NCI-H2171 (cell line): ENCODE results near the gene ITFG1.

Experiments used
- DNase-seq: peaks from one replicate; lab custom pipeline; 2025; lab: John Stamatoyannopoulos, UW

The ITFG1 gene

DNA sequence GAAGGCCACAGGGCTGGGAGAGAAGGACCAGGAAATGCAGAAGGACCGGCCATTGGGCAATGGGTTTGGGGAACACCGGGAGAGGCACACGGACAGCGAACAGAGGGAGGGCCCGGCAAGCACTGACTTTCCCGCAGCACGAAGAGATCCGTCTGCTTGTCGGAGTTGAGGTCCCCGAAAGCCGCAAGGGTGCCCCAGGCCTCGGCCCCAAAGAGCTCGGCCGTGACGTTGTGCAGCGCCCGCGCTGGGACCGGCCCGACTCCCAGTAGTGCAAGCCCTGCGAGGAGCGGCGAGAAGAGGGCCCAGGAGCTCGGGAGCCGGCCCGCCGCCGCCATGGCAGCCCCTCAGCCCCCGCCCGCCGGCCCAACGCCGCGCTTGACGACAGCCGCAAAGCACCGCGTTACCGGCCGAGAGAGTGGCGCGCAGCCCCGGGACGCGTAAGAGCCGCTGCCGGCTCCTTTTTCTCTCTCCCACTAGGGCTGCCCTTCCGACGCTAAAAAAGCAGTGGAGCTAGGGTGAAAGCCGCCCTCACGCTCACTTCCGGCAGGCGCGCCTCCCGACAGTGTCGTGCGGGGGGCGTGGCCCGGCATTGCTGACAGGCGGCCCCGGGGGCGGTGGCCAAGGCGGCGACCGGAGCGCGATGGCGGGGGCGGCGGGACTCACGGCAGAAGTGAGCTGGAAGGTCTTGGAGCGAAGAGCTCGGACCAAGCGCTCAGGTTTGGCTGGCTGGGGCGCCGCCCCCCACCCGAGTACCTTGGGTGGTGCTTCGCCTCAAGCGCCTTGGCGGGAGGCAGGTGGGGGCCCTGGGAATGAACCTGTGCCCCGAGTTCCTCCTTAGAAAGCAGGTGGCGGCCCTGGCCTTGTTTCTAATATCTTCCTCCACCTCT, at the start of gene ITFG1, which contains the start of gene PHKB:
Gene ITFG1 (minus strand): TSS at position 353 of the 887 bp plus-strand sequence. CDS start 18 bp downstream, at position 335.
Gene PHKB (plus strand): TSS at position 621 of the 887 bp plus-strand sequence. CDS start 20 bp downstream, at position 641.
- peak; percentile 91 for DNase-seq

DNA sequence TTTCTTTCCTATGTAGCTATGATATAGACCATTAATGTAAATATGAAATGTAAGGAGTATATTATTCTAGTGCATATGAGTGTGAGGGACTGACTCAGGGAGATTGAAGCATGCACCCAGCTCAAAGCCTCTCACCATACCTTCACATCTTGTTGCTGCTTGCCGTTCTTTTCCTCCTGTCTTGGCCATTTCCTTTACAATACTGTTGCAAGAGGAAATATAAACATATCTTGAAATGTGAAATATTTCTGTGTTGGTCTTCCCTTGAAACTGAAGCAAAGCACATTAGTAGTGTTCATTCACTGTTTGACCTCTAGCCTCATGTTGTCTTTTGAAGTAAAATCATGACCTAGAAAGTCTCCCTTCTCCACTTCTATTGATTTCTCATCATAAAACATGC, 46.8 kb upstream of the ITFG1 start:
- no peak for DNase-seq

DNA sequence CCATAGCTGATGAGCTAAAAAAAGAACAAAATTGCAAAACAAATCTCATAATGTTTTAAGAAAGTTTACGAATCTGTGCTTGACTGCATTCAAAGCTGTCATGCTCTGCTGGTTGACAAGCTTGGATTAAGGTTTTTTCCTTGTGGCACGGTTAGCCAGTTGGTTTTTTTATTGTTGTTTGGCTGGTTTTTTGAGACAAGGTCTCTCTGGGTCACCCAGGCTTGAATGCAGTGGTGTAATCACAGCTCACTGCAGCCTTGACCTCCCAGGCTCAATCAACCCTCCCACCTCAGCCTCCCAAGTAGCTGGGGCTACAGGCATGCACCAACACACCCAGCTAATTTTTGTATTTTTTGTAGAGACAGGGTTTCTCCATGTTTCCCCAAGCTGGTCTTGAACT, 45.9 kb upstream of the ITFG1 start:
- DNase-seq: no peak

DNA sequence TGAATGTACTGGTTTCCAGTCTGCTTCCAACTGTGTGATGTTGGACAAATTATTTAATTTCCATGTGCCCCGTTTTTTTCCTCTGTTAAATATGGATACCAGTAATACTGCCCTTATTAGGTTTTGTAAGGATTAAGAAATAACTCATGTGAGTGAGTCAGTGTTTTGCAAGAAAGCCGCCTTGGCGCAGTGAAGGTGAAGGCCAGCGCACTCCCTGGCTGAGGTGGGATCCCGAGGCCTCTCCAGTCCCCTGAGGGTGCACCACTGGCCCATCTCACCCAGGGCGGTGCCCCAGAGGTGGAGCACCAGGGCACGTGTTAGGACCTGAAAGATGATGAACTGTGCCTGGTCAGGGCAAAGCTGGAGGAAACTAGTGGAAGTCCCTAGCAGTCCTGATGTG, 43.7 kb upstream of the ITFG1 start:
- DNase-seq: no peak

DNA sequence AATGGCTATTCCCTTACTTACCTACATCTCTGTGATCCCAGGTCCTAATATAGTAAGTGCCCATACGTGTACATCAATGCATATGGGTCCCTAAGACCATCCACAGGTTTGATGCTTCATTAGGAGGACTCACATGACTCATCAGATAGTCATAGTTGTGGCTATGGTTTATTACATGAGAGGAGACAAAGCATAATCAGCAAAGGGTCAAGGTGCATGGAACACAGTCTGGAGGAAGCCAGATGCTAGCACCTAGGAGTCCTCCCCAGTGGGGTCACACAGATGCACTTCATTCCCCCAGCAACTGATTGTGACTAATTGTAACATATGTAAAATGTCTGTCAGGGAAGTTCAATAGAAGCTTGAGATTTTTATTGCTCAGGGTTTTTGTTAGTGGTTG, 43.1 kb upstream of the ITFG1 start:
- no peak for DNase-seq

DNA sequence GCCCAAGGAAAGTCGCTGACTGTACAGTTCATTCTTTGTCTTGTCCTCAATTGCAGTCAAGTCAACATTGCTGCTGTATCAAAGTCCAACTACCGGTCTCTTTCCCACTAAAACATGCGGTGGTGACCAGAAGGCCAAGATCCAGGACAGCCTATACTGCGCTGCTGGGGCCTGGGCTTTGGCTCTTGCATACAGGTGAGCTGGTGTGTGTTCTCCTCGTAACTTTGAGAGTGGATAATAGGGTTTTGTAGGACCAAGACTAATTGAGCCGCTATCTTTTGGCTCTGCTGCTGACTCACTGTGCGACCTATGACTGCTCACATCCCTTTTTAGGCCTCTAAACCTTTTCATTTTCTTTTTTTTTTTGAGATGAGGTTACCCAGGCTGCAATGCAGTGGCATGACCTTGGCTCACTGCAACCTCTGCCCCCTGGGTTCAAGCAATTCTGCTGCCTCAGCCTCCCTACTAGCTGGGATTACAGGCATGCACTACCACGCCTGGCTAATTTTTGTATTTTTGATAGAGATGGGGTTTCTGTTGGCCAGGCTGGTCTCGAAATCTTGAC, 38.9 kb upstream of the ITFG1 start:
- no peak for DNase-seq

DNA sequence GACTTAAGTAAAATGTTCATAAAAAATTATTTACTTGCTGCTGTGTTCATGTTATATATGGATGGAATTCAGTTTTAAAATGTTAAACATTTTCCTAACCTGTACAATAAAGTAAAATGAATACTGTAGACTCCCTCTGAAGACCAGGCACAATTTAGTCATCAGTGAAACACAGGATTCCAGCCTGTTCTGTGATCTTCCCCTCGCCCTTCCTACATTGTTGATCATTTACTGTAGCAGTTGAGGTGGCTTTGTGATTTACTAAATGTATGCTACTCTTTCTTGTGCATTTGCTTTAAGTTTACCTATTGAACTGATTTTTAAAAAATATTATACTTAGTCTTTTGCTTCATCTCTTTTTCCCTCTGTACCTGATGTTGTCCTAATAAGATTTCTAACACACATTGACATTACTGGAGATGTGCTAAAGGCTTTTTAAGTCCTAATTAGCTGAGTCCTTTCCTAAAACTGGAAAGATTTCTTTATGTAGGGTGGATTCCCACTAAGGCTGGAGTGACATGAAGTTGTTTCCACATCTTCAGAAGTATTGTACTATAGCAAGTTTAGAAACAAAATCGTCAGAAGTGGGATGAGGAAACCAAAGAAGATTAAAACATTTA, 38.3 kb upstream of the ITFG1 start:
- DNase-seq: no peak

DNA sequence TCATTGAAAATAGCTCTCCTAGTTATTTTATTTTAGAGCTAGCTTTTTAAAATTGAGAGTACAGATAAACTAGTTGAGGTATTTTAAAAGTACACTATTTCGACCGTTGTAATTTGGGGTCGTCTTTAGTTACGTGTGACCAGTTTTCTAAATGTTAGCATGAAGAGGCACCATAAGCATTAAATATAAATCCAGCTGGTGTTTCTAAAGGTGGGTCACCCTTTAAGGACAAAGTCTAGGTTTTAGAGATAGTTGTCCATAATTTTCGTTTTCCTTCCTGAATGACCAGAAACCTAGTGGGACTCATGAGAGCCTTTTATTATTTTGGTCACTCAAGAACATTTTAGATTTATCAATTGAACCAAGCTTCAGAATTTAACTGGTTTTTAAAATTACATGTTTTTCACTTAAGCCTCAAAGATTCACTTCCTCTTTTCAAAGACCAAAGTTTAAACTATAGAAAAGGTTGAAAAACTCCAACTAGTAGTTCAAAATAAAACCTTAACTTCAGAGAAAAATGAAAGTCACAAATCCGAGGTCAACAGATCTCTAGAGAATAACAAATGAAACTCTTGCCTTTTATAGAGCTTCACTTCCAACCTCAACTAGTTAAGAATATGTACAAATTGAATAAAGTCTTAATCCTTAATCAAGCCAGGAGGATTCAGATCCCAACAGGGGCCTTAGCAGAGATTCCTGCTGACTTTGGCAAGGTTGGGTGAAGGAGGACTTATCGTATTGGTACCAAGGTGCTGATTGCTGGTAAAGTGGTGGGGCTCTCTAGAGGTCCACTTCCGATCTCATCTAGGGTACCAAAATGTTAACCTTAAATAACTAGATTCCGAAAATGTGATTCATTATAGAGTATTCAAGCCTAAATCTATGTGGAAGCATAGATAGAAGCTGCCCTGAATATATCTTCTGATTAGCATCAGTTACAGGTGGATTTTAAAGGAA, 32.8 kb upstream of the ITFG1 start:
- DNase-seq: no peak

DNA sequence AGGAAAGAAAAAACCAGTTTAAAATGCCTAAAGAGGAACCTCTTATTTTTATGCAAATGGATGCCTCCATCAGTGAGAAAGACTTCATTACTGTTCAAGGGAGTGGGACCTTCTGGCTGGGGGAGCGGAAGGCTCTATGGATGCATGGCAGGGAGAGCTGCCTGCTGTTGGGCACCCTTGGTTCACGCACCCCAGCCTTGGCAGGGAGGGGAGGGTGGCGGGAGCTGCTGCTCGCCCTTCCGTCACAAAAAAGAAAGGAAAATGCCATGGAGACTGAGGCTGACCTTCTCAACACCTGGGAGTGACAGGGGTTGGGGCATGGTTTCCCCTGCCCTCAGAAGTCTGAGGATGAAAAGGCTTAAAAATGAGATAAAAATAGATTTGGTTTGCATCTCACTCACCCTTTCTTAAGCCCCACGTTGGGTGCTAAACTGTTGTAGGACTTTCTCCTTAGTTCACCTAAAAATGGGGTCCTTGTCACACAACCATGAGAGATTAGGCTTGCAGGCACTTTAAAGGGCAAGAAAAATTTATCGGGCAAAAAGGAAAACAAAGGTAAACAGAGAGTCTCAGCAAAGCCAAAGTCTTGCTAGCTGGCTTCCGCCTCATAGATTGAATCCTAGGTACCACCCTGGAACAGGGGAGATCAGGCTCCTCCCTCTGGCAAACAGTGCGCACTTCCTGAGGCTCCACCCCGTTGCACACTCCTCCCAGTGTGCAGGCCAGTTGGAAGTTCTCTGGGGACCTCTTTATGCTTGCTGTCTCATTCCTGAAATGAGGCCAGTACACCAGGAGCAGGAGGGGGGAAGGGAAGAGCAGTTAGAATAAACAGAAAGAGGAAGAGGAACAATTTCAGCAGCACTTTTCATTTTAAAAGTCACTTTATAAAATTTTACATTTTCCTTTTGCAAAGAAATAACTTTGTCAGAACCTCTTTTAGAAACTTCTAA, 31.8 kb upstream of the ITFG1 start:
- peak; percentile 6 for DNase-seq

DNA sequence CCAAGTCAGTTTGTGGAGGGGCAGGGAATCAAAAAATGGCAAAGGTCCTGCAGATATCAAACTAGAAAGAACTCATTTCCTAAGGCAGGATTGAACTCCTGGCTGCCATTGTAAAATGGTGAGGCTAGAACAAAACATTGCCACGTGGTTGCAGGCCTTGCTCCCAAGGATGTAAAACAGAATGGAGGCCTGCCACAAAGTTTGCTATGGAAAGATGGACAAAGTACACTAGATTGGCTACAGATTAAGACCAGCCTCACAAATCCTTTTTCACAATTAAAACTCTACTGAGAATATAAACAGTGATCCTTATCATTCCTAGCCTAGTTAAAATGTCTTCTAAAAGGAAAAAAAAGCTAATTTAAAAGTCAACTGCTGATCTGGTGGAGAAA, 31.2 kb upstream of the ITFG1 start:
- DNase-seq: no peak

DNA sequence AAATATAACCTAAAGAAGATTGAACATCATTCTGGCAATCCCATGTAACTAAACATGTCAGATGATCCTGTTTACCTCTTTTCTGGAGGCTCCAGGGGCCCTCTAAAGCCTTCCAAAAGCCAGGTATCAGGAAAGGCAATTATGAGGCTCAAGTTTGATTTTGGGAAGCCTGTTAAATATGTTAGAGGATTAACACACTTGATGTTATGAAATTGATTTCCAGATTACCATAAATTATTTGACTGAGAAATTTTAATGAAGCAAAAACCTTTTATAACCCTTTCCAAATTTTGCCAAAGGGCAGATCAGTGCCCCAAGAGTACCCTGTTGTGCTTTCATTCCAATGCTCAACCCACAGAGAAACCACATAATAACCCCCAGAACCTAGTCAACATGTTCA, 29.6 kb upstream of the ITFG1 start:
- no peak for DNase-seq

DNA sequence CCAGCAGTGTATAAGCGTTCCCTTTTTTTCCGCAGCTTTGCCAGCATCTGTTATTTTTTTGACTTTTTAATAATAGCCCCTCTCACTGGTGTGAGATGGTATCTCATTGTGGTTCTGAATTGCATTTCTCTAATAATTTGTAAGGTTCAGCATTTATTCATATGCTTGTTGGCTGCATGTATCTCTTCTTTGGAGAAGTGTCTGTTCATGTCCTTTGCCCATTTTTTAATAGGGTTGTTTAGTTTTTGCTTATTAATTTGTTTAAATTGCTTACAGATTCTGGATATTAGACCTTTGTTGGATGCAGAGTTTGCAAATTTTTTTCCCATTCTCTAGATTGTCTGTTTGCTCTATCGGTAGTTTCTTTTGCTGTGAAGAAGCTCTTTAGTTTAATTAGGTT, 27.2 kb upstream of the ITFG1 start:
- DNase-seq: no peak

DNA sequence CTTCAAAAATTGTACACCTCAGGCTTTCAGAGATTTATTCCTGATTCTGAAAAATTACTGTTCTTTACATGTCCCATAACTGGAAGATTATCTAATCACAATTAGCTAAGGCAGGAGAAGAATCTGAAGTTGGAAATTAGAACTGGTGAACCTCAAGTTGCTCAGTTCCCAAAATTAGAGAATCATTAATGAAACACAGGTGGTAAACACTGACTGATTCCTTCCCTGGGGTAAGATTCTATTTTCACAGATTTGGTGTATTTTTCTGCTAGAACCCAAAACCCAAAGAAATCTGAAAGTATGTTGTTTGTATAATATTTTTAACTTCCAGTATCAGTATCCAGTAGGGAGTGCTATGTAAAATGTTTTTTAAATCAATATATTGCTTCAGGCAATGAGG, 26.0 kb upstream of the ITFG1 start:
- DNase-seq: no peak

DNA sequence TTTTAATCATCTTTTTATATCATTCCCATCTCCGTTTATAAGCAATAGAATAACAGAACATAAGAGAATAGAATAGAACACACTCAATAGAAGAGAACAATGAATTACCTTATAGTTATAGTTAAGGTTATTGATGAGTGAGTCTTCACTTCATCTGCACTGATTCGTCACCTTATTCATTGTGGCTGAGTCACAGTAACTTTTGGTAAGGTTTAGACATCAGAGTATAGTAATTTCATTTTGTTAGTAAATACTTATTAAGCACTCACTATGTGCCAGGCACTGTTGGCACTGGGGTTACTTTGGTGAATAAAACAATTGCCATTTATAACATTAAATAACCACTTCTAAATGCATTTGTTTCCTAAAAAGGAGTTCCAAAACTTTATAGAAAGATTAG, 22.8 kb upstream of the ITFG1 start:
- no peak for DNase-seq

DNA sequence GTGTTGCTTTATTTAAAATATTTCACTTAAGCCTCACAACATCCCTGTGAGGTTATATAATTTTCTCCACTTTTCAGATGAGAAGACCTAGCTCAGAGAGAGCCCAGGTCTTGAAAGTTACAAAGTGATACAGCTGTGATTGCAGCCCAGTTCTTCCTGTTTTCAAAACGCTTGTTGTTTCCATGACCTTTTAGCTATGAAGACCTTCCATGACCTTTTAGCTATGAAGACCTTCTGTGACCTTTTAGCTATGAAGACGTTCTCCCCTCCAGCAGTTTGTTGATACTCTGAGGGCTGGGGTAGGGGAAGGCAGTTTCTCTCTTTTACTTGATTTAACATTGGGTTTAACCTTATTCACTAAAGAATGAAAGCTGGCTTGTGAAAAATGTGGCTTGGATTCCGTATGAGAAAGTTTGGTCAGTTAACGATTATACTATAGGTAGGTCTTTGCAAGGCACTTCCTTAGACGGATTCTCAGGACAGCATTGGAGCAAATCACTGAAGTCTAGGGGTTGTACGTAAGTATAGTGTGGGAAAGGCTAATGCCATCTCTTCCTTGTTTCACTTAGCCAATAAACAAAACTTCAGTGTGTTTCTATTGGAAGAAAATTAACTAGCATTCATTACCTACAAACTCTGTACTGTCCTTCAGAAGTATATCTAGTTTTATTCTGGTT, 21.0 kb upstream of the ITFG1 start:
- DNase-seq: no peak

DNA sequence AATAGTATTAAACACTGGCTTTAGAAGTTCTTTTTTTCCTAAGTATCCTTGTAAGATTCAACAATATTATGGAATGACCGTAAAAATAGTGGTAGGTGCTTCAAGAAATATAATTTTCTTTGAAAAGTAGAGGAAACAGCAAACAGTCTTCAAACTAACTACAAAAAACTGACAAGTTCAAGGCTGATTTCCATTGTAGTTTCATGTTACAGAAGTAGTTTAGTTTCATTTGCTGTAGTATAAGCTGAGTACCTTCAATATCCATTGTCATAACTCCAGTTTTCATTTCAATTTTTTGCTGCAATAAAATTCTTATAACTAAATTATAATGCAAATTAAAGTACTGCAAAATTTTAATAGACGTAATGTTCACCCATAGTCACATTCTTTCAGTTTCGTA, 19.5 kb upstream of the ITFG1 start:
- no peak for DNase-seq

DNA sequence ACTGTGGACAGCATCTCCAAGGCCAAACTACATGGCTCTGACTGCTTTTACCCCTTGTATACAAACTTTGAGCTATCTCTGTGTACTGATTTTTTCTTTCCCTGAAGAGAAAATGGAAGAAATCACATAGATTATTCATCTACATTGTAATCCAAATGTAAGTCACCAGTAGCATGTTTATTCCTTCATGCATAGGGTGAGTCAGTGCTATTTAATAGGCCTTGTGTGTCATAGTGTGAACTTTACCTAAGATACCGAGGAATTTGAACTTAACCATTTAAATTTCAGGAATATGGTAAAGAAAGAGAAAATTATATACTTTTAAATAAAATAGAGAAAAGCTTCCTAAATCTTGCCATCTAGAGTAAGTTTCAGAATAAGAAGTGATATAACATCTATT, 16.8 kb upstream of the ITFG1 start:
- DNase-seq: no peak

DNA sequence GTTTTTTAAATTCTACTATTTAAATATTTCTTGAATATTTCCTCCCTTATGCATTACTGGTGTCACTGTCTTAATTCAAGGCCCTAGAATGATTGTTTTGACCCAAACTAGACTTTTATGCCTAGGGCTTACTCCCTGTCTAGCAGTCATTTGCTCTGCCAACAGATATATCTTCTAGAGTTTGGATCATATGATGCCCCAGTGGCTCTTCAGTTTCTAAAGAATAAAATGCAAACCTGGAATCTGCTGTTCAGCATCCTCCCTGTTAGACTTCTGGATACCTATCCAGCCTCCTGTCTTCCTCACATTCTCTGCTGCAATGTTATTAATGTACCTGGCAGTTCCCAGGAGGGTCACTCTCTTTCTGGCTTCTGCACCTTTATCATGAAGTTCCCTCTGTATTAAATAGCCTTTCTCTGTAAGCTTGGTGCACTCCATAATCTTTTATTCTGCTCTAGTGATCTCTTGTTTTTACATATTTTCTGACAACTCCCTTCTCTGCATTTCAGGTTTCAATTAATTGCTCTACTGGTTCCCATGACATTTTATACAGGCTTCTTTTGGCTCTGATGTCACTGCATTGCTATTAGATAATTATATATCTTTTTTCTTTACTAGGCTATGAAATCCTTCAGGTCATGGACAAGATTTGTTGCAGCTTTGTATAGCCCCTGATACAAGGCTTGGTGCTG, 15.9 kb upstream of the ITFG1 start:
- no peak for DNase-seq

DNA sequence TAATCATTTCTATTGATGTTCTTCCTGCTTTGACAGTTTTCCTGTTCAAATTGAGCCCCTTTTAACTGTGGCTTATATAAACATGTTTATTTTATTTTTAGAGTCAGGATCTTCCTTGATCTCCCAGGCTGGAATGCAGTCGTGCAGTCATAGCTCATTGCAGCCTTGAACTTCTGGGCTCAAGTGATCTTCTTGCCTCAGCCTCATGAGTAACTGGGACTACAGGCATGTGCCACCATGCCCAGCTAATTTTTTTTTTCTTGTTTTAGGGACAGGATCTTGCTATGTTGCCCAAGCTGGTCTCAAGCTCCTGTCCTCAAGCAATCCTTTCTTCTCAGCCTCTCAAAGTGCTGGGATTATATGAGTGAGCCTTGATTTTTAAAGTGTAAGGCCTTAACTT, 14.9 kb upstream of the ITFG1 start:
- DNase-seq: no peak

DNA sequence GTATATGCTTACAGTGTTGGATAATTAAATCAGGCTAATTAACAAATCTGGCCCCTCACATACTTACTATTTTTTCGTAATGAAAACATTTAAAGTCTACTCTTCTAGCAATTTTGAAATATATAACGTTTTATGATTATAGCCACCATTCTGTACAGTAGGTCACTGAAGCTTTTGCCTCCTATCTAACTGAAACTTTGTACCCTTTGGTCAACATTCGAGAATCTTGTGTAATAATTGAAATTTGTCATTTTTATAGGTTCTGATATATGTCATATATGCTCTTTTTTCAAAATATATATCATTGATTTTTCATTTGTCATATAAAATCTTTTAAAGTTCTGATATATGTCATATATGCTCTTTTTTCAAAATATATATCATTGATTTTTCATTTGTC, 12.9 kb upstream of the ITFG1 start:
- no peak for DNase-seq
